KMS-11 (cell line): ENCODE results near the gene CXCL6.
A peak's percentile ranks its signal among the peaks of the same experiment; 100 is the strongest.

Source experiments
- H2AFZ ChIP-seq: fragments of 200-600 bp; sonication (generic); 2 replicates; pipeline ENCODE4 v1.6.1; 2016; ENCODE audit warnings: antibody characterized with exemption, mixed run types, low read depth
- H3K27ac ChIP-seq: fragments of 200-600 bp; sonication (generic); 2 replicates; pipeline ENCODE4 v1.6.1; 2016; ENCODE audit warnings: mild to moderate bottlenecking, mixed run types
- H3K27me3 ChIP-seq: fragments of 200-600 bp; sonication (generic); 2 replicates; pipeline ENCODE4 v1.6.1; 2017; ENCODE audit warnings: mild to moderate bottlenecking, low read depth, mixed run types, moderate library complexity; ENCODE audit not compliant: insufficient read depth
- H3K36me3 ChIP-seq: fragments of 200-600 bp; sonication (generic); 2 replicates; pipeline ENCODE4 v1.6.1; 2017; ENCODE audit warnings: mild to moderate bottlenecking, mixed run types; ENCODE audit not compliant: insufficient read depth
- H3K4me1 ChIP-seq: fragments of 200-600 bp; sonication (generic); 2 replicates; pipeline ENCODE4 v1.6.1; 2016; ENCODE audit warnings: mild to moderate bottlenecking, low read depth, mixed run types; ENCODE audit not compliant: poor library complexity, severe bottlenecking
- H3K4me2 ChIP-seq: fragments of 200-600 bp; sonication (generic); 2 replicates; pipeline ENCODE4 v1.7.0; 2016; ENCODE audit warnings: mild to moderate bottlenecking, mixed run types
- H3K4me3 ChIP-seq: fragments of 200-600 bp; sonication (generic); IDR thresholded peaks from 2 replicates; pipeline ENCODE4 v1.6.1; 2017; ENCODE audit warnings: low read depth, low read length, mixed read lengths; ENCODE audit not compliant: insufficient read depth
- H3K79me2 ChIP-seq: fragments of 200-600 bp; sonication (generic); 2 replicates; pipeline ENCODE4 v1.6.1; 2016; ENCODE audit warnings: low read depth, mixed run types; ENCODE audit not compliant: insufficient read depth
- H3K9ac ChIP-seq: fragments of 200-600 bp; sonication (generic); 2 replicates; pipeline ENCODE4 v1.6.1; 2016; ENCODE audit warnings: mild to moderate bottlenecking, mixed run types
- H4K20me1 ChIP-seq: fragments of 200-600 bp; sonication (generic); 2 replicates; pipeline ENCODE4 v1.6.1; 2016; ENCODE audit warnings: mild to moderate bottlenecking, mixed run types; ENCODE audit not compliant: insufficient read depth
- TF ChIP-seq, protein P1 (sequence below): fragments of 200-600 bp; sonication (generic); conservative IDR thresholded peaks from 2 replicates; pipeline ENCODE4 v1.6.1; 2017; ENCODE audit warnings: low read depth, mild to moderate bottlenecking, antibody characterized with exemption, low read length, moderate library complexity, mixed read lengths

CXCL6 gene

DNA sequence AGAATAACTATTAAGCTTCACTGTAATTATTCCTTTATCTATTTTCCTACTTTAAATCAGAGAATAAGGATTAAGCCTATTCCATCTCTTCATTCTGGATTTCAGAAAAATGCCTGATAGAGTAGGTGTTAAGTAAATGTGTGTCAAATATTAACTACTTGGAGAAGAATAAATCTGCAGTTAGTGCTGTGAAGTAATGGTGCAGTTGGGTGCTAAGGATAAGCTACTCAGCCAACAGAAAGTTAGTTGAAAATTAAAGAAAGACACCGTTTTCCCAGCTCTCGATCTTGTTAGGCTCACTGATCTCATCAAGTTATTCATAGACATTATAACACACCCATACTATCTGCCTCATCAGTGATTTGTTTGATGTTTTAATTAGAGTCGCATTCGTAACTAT is 23.7 kb downstream of the CXCL6 start:
- no peaks in the 10 kb centered on the region for H3K27me3 ChIP-seq
- no peaks in the 10 kb centered on the region for H3K79me2 ChIP-seq
- H3K4me3 ChIP-seq: no peak overlapping the region
- H3K4me1 ChIP-seq: peaks cover 13% of the 10 kb centered on the region
- H3K27ac ChIP-seq: no peak overlapping the region
- H3K4me2 ChIP-seq: no peak overlapping the region
- no peak overlapping the region for H2AFZ ChIP-seq
- TF ChIP-seq, protein P1, sequence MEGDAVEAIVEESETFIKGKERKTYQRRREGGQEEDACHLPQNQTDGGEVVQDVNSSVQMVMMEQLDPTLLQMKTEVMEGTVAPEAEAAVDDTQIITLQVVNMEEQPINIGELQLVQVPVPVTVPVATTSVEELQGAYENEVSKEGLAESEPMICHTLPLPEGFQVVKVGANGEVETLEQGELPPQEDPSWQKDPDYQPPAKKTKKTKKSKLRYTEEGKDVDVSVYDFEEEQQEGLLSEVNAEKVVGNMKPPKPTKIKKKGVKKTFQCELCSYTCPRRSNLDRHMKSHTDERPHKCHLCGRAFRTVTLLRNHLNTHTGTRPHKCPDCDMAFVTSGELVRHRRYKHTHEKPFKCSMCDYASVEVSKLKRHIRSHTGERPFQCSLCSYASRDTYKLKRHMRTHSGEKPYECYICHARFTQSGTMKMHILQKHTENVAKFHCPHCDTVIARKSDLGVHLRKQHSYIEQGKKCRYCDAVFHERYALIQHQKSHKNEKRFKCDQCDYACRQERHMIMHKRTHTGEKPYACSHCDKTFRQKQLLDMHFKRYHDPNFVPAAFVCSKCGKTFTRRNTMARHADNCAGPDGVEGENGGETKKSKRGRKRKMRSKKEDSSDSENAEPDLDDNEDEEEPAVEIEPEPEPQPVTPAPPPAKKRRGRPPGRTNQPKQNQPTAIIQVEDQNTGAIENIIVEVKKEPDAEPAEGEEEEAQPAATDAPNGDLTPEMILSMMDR: no peak
- H3K36me3 ChIP-seq: no peaks in the 10 kb centered on the region
- no peaks in the 10 kb centered on the region for H4K20me1 ChIP-seq
- no peak overlapping the region for H3K9ac ChIP-seq

DNA sequence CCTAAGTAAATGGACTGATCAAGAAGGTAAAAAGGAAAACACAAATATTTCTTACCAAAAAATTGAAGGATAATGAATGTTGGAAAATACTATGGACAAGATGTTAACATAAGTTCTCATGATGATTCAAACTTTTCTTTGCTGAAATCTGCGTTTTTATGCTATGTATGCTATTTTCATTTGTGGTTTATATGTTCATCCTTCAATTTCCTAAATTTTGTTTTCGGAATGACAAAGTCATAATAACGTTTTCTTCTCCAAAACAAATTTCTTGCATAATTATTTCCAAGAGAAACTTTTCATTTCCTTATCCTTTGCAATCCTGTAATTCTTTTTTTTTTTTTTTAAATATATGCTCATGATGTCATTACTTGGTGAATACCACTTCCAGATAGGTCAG is 24.4 kb downstream of the CXCL6 start:
- TF ChIP-seq, protein P1: no peak
- no peak overlapping the region for H2AFZ ChIP-seq
- H4K20me1 ChIP-seq: no peaks in the 10 kb centered on the region
- no peak overlapping the region for H3K4me2 ChIP-seq
- H3K27me3 ChIP-seq: no peaks in the 10 kb centered on the region
- no peaks in the 10 kb centered on the region for H3K36me3 ChIP-seq
- no peak overlapping the region for H3K4me3 ChIP-seq
- peaks cover 13% of the 10 kb centered on the region for H3K4me1 ChIP-seq
- H3K9ac ChIP-seq: no peak overlapping the region
- no peaks in the 10 kb centered on the region for H3K79me2 ChIP-seq
- H3K27ac ChIP-seq: no peak overlapping the region

DNA sequence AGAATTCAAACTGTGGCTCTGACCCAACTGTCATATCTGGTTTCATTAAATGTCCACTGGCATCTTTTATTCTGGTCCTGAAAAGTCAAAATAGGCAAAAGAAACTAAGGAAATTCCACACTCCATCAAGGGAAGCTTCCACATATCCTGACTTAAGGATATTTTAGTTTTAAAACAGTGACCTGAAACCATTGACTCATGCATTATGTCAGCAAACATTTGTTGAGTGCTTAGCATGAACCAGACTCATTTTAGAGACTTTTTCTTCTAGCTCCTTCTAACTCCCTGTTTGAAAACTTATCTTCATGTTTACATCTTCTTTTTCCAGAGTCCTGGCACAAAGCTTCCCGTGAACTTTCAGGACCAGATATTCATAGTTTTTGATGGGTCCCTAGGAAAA is 25.8 kb downstream of the CXCL6 start:
- no peak overlapping the region for H3K4me2 ChIP-seq
- no peaks in the 10 kb centered on the region for H3K27me3 ChIP-seq
- no peaks in the 10 kb centered on the region for H4K20me1 ChIP-seq
- no peak overlapping the region for H3K27ac ChIP-seq
- H3K4me3 ChIP-seq: no peak overlapping the region
- H2AFZ ChIP-seq: no peak overlapping the region
- no peaks in the 10 kb centered on the region for H3K36me3 ChIP-seq
- H3K9ac ChIP-seq: no peak overlapping the region
- TF ChIP-seq, protein P1: no peak
- peaks cover 13% of the 10 kb centered on the region for H3K4me1 ChIP-seq
- H3K79me2 ChIP-seq: no peaks in the 10 kb centered on the region

DNA sequence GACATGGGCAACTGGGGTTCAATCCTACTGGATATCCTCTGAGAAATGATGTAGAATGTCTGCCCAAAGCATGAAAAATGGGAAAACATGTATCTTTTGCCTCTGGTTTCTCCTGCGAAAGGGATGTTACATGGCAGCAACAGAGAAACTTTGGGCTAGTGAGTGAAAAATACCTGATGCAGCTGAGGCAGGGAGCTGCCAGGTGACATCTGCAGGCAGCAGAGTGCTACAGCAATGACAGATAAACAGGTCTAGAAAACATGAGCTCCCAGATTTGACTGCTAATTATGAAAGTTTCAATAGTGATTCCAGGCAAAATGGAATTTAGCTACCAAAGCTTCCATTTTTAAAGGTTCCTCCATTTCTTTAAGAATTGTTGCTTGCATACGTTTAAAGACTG is 27.9 kb downstream of the CXCL6 start:
- Histone ChIP-seq H3K4me2 (no peak overlapping the region), H3K27ac (no peak overlapping the region), H2AFZ (no peak overlapping the region; the same call in 1 of the 2 replicates), H3K79me2 (no peaks in the 10 kb centered on the region), H3K4me3 (no peak overlapping the region), H3K4me1 (peaks cover 13% of the 10 kb centered on the region), H3K9ac (no peak overlapping the region), H3K27me3 (no peaks in the 10 kb centered on the region), H3K36me3 (no peaks in the 10 kb centered on the region), H4K20me1 (no peaks in the 10 kb centered on the region)
- TF ChIP-seq, protein P1: peak; percentile 67
